NOMO-1 treated with DMSO at 0.1 percent for 48 hours (cell line): ENCODE results near the gene RNF213.
"Not testable (repeated sequence)": the region's sequence is repeated elsewhere in the genome, so short reads cannot be mapped to it uniquely, and the experiment has no call there.

Source experiments
- DNase-seq: peaks from one replicate; lab custom pipeline; 2025; ENCODE audit not compliant: unreplicated experiment; lab: John Stamatoyannopoulos, UW

RNF213 gene

GRCh38 chr17:80316927-80317705 is 56.5 kb downstream of the RNF213 start:
- no peak for DNase-seq

- no peak for DNase-seq
Observed at GRCh38 chr17:80317706-80317980, 57.0 kb downstream of the RNF213 start.

GRCh38 chr17:80318166-80318565 is 57.5 kb downstream of the RNF213 start:
- DNase-seq: no peak

GRCh38 chr17:80319262-80319998 is 58.8 kb downstream of the RNF213 start:
- no peak for DNase-seq

- DNase-seq: no peak
Observed at GRCh38 chr17:80319999-80320344, 59.3 kb downstream of the RNF213 start.

GRCh38 chr17:80320496-80320895 is 59.8 kb downstream of the RNF213 start:
- no peak for DNase-seq

- DNase-seq: no peak
Observed at GRCh38 chr17:80322864-80323263, 62.2 kb downstream of the RNF213 start.

GRCh38 chr17:80323982-80324381 is 63.3 kb downstream of the RNF213 start:
- DNase-seq: no peak

GRCh38 chr17:80327518-80327917 is 66.9 kb downstream of the RNF213 start:
- no peak for DNase-seq

- DNase-seq: no peak
Observed at GRCh38 chr17:80328634-80329380, 68.2 kb downstream of the RNF213 start.

GRCh38 chr17:80329421-80329820 is 68.8 kb downstream of the RNF213 start:
- DNase-seq: not testable (repeated sequence)

- DNase-seq: no peak
Observed at GRCh38 chr17:80330276-80330675, 69.6 kb downstream of the RNF213 start.

GRCh38 chr17:80330938-80331337 is 70.3 kb downstream of the RNF213 start:
- not testable (repeated sequence) for DNase-seq

- DNase-seq: no peak
Observed at GRCh38 chr17:80331820-80332219, 71.2 kb downstream of the RNF213 start.

GRCh38 chr17:80337195-80337895 is 76.7 kb downstream of the RNF213 start:
- no peak for DNase-seq

- DNase-seq: no peak
Observed at GRCh38 chr17:80339118-80339517, 78.5 kb downstream of the RNF213 start.

- DNase-seq: no peak
Observed at GRCh38 chr17:80339731-80340456, 79.2 kb downstream of the RNF213 start.

GRCh38 chr17:80345321-80345720 is 84.7 kb downstream of the RNF213 start:
- no peak for DNase-seq

GRCh38 chr17:80345841-80346497 is 85.3 kb downstream of the RNF213 start:
- no peak for DNase-seq
